Measurements from ENCODE around the gene RCSD1.

DNA sequence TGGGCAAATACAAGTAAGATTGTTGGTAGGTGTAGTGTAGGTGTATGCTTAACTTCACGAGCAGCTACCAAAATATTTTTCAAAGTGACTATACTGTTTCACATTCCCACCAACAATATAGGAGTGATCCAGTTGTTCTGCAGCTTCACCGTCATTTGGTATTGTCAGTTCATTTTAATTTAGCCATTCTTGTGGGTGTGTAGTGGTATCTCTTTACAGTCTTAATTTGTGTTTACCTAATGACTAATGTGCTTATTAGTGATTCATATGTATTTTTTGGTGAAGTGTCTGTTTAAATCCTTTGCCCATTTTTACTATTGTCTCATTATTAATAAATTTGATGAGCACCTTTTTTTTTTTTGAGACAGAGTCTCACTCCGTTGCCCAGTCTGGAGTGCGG, 35.4 kb downstream of the RCSD1 start:
- TF ChIP-seq CTCF (IDR thresholded peaks at IDR 0.05) (no peak), POLR2A (IDR thresholded peaks at IDR 0.05) (no peak)
